Measurements from ENCODE around the gene TAAR2. TPM values are rescaled to one million over a fixed set of nuclear protein-coding genes. Genes with fewer than 3 reads are reported as not detected.

TAAR2 gene
- total and polyA plus RNA-seq, 2 of the 13 experiments (the other 11 are each of a cell fraction or from before 2014, with no cell fraction given) = not detected

GRCh38 chr6:132592855-132593254 lies 31.2 kb downstream of the TAAR2 start (continued):
- TF ChIP-seq ZNF275 (CRISPR knock-in tag; IDR thresholded peaks at IDR 0.05; ENCODE audit: borderline replicate concordance) = no peak
- no peak for TF ChIP-seq ZNF225 (CRISPR knock-in tag; IDR thresholded peaks at IDR 0.05)
- TF ChIP-seq ZNF574 (CRISPR knock-in tag; IDR thresholded peaks at IDR 0.05) = no peak
- TF ChIP-seq ZNF749 (CRISPR knock-in tag; IDR thresholded peaks at IDR 0.05; ENCODE audit: borderline replicate concordance) = no peak

- Histone ChIP-seq H3K4me2 (ENCODE audit: low read depth, low read length) (no peak overlapping the region), H4K20me1 (ENCODE audit: insufficient read depth, low read length) (no peaks in the 10 kb centered on the region), H3K4me3 (replicated peaks in 1 of 3; ENCODE audit: insufficient read depth in 1 of 3, low read depth in 2 of 3, low read length in 3 of 3) (no peak overlapping the region), H2AFZ (ENCODE audit: low read length) (no peak overlapping the region), H3K36me3 (replicated peaks in 1 of 2; ENCODE audit: control insufficient read depth in 1 of 2, insufficient read depth in 2 of 2, low read length in 2 of 2) (no peaks in the 10 kb centered on the region), H3K9me3 (ENCODE audit: low read length) (no peaks in the 10 kb centered on the region), H3K9ac (ENCODE audit: insufficient read depth, low read depth, low read length) (no peak overlapping the region), H3K27ac (ENCODE audit: extremely low read length, insufficient read depth, low read length) (no peak overlapping the region), H3K27me3 (ENCODE audit: control insufficient read depth in 1 of 2, insufficient read depth in 2 of 2, low read length in 2 of 2) (no peaks in the 10 kb centered on the region; a peak in 1 of 5 replicates), H3K79me2 (ENCODE audit: insufficient read depth, low read length) (no peaks in the 10 kb centered on the region), H3K4me1 (ENCODE audit: insufficient read depth, low read length) (no peaks in the 10 kb centered on the region)
- BruUV-seq (replicated peaks) = no TSS peak
- no peak for ATAC-seq
- FAIRE-seq = no peak
- no peak for DNase-seq (ENCODE audit: low spot score)
- ChIA-PET CTCF (ENCODE audit: low intra/inter-chr PET ratio, low total read pairs) (no interaction called here), POLR2A (no interaction called here)
- 0% methylated on average over 1 of the region's 1 CpG for WGBS (ENCODE audit: low lambda C conversion rate)
- in situ Hi-C loops (cut with HindIII; ENCODE audit: extremely low pct_ligation_motif_present, low pct_unique_long_range_greater_than_20kb) (no loop called here), intact Hi-C loops (cut with micrococcal nuclease; ENCODE audit: unreplicated experiment) (no loop called here)
- TF ChIP-seq BCLAF1 (IDR thresholded peaks at IDR 0.05) = no peak
- TF ChIP-seq NFYC (CRISPR knock-in tag; IDR thresholded peaks at IDR 0.05) = no peak
- no peak for TF ChIP-seq ZNF710 (CRISPR knock-in tag; IDR thresholded peaks at IDR 0.05; ENCODE audit: borderline replicate concordance)
- no peak for TF ChIP-seq SRF (IDR thresholded peaks at IDR 0.05; ENCODE audit: low read depth, low read length)
- no peak for TF ChIP-seq FUBP1 (CRISPR knock-in tag; IDR thresholded peaks at IDR 0.05; ENCODE audit: borderline replicate concordance)
- no peak for TF ChIP-seq NBN (conservative IDR thresholded peaks at IDR 0.05)
- no peak for TF ChIP-seq TOPORS (CRISPR knock-in tag; IDR thresholded peaks at IDR 0.05)
- TF ChIP-seq ZFP82 (CRISPR knock-in tag; IDR thresholded peaks at IDR 0.05; ENCODE audit: borderline replicate concordance) = no peak
Observed at GRCh38 chr6:132590362-132590761, 33.7 kb downstream of the TAAR2 start.
